ENCODE measurements around the gene SPEM2.

Gene SPEM2

DNA sequence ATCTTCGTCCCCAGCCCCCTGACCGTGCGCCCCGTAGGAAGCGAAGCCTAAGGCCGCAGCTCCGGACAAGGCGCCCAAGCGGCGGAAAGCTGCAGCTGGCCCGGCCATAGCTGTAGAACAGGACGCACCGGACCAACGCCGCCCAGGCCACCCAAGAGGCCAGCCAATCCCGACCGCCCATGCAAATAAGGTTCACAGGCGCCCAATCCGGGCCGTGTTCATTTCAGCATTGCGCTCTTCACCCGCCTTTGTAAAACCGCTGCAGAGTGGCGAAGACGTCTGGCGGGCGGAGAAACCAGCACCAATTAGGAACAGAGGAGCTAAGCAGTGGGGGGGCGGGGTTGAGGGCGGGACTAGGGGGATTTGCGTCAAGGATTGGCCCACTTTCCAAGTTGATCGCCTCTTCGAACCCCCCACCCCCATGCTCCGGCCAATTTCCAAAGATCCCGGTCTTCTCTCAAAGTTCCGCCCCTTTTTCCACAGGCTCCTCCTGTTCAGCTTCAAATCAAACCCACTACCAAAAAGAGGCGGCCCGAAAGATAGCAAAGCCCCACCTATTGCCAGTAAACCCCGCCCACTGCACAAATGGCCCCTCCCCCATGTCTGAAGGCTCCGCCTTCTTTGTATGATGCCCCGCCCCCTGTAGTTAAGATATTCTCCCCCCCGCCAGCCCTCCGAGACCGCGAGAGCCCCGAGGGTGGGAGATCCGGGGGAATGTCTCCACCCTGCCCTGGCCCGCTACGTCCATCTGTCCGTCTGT lies 21.3 kb upstream of the SPEM2 start, which contains the start of gene TMEM256:
TSS of gene TMEM256 (minus strand) at position 121 of the 760 bp plus-strand sequence. CDS start at position 108, 13 bp downstream.
- DNase-seq (ENCODE audit: low spot score), result peak; percentile 99

DNA sequence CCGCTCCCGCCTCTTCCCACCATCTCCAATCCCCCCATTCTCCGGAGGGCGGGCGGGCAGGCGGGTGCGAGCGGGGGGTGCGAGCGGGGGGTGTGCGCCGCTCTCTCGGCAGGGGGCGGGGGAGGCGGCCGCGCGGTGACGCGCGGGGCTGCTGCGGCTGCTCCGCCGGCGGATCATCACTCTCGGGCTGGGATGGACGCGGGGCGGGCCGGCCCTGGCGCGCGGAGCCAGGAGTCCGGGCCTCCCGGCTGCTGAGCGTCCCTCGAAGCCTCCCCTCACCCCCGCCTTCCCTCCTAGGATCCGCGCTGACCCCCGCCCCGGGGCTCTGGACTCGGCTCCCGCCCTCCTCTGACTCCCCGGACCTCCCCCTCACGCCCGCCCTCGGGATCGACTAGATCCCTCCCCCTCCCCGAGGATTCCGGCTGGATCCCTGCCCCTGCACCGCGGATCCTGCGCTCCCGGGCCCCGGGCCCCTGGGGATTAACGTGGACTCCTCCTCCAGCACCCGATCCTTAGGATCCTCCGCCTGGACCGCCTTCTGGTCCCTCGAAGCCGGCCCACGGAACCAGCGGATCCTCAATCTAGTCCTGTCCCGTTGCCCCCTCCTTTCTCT lies 20.6 kb upstream of the SPEM2 start:
- peak; percentile 19 for DNase-seq (ENCODE audit: low spot score)

DNA sequence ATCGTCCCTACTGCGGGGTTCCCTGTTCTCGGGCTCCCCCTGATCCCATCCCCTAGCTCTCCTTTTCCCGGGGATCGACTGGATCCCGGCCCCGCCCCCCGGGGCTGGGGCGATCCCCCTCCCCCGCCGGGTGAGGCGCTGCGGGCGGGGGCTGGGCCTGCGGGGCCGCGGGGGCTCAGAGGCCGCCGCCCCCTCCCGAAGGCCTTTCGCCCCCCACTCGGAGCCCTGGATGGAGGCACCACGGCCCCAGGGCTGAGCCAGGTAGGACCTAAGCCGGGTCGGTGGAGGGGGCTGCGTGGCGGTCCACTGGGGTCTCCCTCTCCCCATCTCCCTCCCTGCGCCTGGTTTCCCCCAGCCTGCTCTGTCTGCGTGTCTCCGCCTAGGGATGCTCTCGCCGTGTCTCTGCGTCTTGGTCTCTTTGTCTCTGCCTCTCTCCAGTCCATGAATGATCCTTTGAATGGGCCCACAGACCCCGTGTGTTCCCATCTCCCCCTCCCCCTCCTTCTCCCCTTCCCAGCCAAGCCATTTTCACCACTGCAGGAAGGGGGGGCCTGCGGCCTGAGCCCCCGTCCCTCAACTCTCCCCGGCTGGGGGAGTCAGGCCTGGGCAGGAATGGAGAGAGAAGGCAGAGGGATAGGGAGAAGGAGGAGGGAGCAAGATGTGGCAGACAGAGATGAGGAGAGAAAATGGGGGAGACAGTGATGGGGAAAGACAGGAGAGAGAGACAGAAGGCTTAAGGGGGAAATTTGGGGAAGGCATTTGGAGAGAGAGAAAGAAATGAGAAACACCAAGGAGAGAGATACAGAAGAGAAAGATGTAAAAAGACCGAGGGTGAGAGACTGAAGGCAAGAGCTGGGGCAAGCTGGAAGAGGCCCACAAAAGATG lies 19.8 kb upstream of the SPEM2 start:
- DNase-seq (ENCODE audit: low spot score), result peak; percentile 30

DNA sequence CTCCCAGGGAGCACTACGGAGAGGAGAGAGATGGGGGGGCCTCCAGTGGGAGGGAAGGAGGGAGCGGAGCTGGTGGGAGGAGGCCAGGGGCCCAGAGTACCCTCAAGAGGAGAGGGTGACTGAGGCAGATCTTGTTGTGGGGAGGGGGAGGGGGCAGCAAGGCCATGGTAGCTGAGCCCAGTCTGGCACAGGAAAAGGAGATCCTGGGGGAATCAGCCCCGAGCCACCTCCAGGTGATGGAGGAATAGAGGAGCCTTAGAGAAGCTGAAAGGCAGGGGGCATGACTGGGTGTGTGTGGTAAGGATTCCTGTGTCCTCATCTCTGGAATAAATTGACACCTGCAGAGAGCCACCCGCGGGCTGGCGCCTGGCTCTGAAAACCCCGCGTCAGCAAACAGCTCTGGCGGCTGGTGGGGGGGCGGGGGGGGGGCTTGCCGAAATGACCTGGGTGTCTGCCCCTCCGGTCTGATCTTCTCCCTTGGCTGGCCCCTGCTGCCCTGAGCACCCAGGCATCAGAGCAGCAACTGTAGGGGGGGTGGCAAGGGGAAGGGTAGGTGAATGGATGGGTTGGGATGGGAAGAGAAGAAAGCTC lies 19.1 kb upstream of the SPEM2 start:
- no peak for DNase-seq (ENCODE audit: low spot score)

DNA sequence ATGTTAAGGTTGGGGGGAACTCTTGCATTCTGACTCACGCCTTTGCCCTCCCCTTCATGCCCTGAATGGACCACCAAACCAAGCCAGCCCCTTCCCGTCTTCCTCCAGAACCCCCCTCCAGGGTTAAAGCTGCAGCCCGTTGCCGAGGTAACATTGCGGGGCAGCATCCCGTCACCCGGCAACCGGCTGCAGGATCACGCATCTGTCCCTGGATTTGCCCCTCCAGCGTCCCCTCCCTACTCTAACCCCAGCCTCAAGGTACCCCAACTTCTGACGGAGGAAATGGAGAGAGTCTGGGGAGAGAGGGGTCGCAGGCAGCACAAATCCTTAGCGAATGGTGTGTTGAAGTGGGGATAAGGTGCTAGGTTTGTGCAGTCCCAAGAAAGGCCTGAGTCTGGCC lies 18.3 kb upstream of the SPEM2 start:
- no peak for DNase-seq (ENCODE audit: low spot score)

DNA sequence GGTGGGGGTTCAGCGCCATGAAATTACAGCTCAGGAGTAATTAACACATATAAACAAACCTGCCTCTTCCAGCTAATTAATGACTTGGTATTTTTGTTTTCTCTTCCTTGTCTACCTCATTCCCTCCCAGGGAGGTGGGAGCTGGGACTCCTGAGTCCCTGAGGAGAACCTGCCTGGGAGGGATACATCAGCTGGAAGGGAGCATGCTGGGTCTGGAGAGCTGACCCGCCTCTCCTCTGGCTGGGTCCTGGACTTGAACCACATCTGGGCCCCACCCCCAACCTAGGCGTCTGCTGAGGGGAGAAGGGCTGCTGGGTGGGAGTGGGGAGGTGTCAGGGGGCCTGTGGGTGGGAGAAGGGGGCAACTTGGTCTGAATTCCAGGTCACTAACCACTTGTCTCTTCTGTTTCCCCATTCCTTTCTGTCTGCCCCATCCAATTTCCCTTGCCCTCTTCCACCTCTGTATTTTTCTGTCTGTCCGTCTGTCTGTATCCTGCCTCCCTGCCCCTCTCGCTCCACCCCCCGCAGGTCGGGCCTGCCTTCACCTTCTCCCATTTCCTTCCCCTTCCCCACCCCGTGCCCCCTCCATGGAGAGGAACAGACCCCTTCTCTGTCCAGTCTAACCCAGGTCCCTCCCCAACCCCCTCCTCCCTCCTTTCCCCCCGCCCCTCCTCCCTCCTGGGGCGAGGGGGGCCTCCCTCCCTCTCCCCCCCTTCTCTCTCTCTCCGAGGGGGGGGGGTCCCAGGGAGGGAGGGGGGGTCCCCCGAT lies 17.7 kb upstream of the SPEM2 start, which contains the start of gene NLGN2:
TSS of gene NLGN2 (plus strand) at position 361 of the 767 bp plus-strand sequence. CDS start 411 bp downstream, outside the sequence.
- no peak for DNase-seq (ENCODE audit: low spot score)

DNA sequence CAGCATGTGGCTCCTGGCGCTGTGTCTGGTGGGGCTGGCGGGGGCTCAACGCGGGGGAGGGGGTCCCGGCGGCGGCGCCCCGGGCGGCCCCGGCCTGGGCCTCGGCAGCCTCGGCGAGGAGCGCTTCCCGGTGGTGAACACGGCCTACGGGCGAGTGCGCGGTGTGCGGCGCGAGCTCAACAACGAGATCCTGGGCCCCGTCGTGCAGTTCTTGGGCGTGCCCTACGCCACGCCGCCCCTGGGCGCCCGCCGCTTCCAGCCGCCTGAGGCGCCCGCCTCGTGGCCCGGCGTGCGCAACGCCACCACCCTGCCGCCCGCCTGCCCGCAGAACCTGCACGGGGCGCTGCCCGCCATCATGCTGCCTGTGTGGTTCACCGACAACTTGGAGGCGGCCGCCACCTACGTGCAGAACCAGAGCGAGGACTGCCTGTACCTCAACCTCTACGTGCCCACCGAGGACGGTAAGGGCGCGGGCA lies 17.1 kb upstream of the SPEM2 start:
- DNase-seq (ENCODE audit: low spot score), result no peak

DNA sequence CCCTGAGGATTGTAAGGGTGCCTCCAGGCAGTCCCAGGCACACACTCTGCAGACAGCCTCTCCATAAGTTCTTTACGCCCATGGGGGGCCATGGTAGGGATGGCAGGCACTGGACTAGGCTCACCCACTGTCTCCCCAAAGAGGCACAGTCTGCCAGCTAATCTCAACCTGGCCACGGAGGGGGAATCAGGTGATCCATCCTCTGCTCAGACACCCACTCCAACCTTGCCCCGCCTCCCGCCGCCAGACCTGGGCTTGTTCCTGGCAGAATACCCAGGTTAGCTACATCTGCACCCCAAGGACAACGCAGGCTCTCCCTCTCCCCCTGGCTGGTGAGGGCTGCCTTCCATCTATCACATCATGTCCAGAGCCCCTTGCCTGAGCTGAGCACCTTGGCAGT lies 16.6 kb upstream of the SPEM2 start:
- no peak for DNase-seq (ENCODE audit: low spot score)

DNA sequence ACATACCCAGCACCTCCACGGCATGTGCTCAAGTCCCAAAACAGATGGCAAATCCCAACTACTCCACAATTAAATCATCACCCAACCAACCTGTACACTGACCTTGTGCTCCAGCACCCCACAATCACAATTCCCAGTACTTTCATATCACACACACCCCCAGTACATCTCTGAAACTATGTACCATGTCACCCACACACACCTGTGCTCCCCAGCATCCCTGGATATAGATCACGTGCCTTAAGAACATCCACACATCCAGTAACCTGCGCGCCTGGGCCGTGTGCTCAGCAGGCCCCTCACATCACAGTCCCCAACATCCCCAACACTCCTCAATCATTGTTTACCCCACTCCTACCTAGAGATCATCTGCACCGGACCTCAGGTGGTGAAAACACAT lies 15.7 kb upstream of the SPEM2 start:
- DNase-seq (ENCODE audit: low spot score), result no peak

DNA sequence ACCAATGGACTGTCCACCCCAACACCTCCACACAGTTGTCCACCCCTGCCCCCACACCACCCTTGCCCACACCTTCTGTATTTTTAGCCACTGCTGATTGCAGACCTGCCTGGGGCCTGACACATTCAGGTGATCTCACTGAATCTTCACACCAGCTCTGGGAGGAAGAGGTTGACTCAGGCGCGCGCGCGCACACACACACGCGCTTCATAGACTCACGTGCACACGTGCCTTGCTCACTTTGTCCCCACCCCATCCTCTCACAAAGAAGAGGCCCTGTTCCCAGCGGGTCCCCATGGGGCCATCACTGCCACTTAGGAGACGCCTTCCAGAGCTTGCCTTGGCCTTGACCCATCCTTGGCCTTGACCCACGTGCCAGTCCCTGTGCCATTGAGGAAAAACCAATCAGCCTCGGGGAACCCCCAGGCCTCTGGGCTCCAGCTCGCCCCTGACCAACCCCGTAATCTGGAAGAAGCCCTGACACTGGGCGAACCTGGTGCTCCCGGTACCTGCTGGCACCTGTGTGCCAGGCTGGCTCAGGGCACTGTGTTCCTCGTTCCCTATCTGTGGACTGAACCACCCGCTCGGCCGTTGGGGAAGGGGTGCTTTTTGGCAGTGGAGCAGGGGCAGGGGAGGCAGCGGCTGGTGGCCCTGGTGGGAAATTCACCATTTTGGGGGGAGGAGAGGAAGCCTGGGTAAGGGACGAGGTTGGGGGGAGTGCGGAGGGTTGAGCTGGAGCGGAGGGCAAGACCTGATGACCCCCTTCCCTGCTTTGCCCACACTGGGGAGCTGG lies 14.6 kb upstream of the SPEM2 start:
- no peak for DNase-seq (ENCODE audit: low spot score)

DNA sequence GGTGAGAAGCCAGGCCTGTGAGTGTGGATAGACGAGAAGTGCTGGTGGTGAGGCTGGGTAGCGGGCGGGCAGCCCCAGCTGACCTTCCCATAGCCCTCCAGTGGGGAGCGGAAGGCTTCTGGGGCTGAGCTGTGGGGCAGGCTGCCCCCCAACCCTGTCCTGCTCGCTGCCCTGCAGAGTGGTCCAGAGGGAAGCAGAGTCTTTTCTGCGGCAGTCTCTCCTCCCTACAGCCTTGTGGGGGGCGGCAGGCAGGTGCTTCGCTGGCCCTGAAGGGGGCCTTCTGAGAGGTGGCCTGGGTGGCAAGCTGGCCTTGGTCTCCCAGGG lies 14.0 kb upstream of the SPEM2 start:
- DNase-seq (ENCODE audit: low spot score), result no peak

DNA sequence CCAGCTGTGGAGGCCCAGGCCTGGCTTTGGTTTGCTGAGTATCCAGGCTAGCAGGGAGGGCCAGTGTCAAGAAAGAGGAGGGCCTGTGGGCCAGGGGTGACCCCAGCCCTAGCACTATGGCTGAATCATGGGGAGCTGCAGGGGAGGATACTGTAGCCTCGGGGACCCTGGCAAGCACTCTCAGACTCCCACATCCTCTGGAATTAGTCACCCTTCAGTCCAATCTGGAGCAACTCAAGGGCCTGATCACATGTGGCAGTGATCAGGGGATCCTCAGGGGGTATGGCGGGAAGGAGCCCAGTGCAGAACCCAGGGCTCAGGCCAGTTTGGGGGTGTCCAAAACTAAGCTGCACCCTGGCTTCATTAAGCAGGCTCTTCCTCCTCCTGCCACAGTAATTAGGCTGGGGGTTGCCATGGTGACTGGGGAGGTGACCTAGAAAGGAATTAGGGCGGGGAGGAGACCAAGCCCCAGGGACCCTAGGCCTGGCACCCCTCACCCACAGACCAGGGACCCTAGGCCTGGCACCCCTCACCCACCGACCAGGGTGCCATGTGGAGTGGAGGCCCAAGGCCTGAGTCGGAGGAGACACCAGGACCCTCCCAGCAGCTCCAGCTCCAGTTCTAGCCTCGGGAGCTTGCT lies 11.9 kb upstream of the SPEM2 start:
- no peak for DNase-seq (ENCODE audit: low spot score)

DNA sequence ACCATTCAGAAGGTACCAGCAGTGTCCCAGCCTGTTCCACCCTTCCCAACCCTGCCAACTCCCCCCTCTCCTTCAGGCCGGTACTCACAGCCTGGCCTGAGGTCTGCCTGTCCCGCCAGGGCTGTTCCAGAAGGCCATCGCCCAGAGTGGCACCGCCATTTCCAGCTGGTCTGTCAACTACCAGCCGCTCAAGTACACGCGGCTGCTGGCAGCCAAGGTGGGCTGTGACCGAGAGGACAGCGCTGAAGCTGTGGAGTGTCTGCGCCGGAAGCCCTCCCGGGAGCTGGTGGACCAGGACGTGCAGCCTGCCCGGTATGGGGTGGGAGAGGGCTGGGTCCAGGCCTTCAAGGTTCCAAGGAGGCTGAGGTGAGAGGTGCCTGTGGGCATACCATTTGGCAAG lies 10.6 kb upstream of the SPEM2 start:
- no peak for DNase-seq (ENCODE audit: low spot score)

DNA sequence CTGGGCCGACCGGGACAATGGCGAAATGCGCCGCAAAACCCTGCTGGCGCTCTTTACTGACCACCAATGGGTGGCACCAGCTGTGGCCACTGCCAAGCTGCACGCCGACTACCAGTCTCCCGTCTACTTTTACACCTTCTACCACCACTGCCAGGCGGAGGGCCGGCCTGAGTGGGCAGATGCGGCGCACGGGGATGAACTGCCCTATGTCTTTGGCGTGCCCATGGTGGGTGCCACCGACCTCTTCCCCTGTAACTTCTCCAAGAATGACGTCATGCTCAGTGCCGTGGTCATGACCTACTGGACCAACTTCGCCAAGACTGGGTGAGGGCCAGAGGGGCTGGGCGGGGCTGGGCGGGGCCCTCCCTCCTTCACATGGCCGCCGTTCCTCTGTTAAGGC lies 9.6 kb upstream of the SPEM2 start:
- DNase-seq (ENCODE audit: low spot score), result no peak

DNA sequence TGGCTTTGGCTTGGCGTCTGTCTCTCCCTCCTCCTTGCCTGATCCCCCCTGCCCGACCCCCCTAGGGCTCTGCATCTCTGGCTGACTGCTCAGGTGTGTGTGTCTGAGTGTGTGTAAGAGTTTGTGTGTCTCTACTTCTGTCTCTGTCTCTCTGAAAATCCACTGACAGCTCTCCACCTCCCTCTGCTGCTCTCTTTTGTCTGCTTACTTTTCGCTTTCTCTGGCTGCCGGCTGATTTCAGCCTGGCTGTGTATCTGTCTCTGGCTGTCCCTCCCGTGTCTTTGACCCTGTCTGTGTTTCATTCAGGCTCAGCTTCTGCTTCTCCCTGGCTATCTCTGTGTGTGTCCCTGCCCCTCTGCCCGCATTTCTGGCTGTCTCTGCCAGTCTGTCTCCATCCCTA lies 9.1 kb upstream of the SPEM2 start:
- no peak for DNase-seq (ENCODE audit: low spot score)

DNA sequence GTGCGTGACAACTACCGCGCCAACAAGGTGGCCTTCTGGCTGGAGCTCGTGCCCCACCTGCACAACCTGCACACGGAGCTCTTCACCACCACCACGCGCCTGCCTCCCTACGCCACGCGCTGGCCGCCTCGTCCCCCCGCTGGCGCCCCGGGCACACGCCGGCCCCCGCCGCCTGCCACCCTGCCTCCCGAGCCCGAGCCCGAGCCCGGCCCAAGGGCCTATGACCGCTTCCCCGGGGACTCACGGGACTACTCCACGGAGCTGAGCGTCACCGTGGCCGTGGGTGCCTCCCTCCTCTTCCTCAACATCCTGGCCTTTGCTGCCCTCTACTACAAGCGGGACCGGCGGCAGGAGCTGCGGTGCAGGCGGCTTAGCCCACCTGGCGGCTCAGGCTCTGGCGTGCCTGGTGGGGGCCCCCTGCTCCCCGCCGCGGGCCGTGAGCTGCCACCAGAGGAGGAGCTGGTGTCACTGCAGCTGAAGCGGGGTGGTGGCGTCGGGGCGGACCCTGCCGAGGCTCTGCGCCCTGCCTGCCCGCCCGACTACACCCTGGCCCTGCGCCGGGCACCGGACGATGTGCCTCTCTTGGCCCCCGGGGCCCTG lies 8.3 kb upstream of the SPEM2 start:
- DNase-seq (ENCODE audit: low spot score), result no peak

DNA sequence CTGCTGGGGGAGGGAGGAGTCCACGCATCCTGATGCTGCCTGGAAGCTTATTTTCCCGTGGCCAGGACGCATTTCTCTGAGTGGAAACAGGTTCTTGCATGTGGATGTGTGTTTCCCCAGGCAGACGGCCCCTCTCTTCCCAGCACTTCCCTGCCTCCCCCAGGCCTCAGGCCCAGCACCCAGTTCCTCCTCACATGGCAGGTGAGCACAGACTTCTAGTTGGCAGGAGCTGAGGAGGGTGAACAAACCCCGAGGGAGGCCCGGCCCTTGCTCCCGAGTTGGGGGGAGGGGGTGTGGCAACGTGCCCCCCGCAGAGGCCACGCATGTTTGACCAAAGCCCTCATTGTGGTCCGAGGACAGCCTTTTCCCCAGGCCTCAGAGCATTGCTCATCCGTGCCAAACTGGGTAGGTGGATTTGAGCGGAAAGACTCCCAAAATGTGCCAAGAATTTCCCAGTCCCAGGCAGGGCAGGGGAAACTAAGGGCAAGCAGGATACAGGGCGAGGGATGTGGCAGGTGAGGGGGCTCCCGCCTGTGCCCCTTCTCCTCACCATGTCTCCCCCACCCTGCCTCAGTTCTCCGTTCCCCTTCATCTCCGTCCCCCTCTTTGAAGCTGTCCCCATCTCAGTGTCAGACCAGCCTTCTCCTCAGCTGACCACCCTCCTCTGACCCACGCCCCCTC lies 6.8 kb upstream of the SPEM2 start:
- DNase-seq (ENCODE audit: low spot score), result no peak

DNA sequence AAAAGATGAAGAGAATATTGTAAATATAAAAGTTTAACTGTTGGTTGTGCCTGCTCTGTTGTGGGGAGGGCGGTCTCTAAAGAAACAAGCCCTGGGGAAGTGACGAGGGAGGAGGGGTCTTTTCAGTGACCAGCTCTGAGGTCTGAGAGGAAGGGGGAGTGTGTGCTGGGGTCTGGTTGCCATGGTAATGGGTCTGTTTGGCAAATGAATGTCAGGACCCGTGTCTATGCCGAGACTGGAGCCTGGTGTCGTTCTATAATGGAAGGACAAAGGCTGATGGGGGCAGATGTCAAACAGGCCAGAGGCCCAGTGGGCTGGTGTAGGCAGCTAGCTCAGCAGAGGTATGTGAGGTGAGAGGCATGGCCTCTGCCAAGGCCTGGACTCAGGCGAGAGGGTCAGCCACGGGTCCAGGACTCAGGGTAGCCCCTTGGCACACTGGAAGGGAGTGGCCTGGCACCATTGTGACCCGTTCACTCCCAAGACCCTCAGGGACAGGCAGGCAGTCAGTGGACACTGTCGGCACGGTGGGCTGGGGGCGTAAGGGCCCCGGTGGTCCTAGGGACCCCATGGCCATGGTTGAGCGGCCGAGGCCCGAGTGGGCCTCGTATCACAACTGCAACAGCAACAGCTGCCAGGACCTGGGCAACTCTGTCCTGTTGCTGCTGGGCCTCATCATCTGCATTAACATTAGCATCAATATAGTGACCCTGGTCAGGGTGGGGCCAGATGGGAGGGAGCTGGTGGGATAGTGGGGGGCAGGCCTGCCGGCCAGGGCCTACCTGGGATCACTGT lies 5.4 kb upstream of the SPEM2 start, which contains the start of gene SPEM1:
TSS of gene SPEM1 (plus strand) at position 506 of the 792 bp plus-strand sequence. CDS start at position 567, 61 bp downstream.
- no peak for DNase-seq (ENCODE audit: low spot score)

Measured in RKO (cell line).